ENCODE results near the gene MAN1A2. TPM values are rescaled to one million over a fixed set of nuclear protein-coding genes. Genes with fewer than 3 reads are reported as not detected.

Gene MAN1A2
- total and polyA plus RNA-seq, 2 experiments from 2014 or later = 20.6 to 30.0 TPM

DNA sequence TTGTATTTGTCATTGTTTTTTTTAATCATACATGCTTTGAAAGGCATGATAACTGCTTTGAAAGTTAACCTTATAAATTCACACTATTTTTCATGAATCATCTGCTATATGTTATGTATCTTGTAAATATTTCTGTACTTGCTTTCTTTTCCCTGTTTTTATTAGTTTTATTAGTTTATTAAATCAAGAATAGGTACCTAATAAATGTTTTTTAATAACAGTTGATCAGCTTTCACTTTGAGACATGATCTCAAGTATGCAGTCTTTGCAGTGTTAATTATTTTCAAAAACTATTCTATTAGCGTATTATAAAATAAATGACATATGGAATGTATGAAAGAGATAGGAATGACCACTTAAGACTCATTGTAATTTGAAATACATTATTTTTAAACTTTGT, 127.8 kb downstream of the MAN1A2 start:
- Histone ChIP-seq H3K27me3 (no peaks in the 10 kb centered on the region), H3K4me1 (ENCODE audit: low read depth) (no peaks in the 10 kb centered on the region), H3K4me3 (no peak overlapping the region), H3K9me3 (ENCODE audit: low read depth) (no peaks in the 10 kb centered on the region), H3K36me3 (peaks cover 1% of the 10 kb centered on the region), H3K27ac (no peak overlapping the region)
- TF ChIP-seq, protein P1, sequence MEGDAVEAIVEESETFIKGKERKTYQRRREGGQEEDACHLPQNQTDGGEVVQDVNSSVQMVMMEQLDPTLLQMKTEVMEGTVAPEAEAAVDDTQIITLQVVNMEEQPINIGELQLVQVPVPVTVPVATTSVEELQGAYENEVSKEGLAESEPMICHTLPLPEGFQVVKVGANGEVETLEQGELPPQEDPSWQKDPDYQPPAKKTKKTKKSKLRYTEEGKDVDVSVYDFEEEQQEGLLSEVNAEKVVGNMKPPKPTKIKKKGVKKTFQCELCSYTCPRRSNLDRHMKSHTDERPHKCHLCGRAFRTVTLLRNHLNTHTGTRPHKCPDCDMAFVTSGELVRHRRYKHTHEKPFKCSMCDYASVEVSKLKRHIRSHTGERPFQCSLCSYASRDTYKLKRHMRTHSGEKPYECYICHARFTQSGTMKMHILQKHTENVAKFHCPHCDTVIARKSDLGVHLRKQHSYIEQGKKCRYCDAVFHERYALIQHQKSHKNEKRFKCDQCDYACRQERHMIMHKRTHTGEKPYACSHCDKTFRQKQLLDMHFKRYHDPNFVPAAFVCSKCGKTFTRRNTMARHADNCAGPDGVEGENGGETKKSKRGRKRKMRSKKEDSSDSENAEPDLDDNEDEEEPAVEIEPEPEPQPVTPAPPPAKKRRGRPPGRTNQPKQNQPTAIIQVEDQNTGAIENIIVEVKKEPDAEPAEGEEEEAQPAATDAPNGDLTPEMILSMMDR (IDR thresholded peaks at IDR 0.05; ENCODE audit: low read depth, low read length) = no peak
- DNase-seq (ENCODE audit: low read depth in 1 of 2, low spot score in 1 of 2) = no peak

DNA sequence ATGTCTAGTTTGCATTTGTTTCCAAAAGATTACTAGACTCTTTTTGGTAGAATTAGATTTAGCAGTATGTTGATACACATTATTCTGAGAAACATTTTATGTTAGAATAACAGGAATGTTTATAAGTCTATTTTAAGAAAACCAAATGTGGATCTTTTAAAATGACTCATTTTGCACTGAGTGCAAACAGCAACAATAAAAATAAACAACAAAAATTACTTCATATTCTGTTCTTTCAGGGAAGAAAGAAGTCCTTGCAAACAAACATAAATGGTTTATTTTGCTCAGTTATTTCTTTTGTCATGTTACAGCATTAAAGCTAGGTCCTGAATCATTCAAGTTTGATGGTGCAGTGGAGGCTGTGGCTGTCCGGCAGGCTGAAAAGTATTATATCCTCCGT, 131.8 kb downstream of the MAN1A2 start:
- H3K4me1 ChIP-seq (ENCODE audit: low read depth) = no peaks in the 10 kb centered on the region
- H3K9me3 ChIP-seq (ENCODE audit: low read depth) = no peaks in the 10 kb centered on the region
- no peak overlapping the region for H3K4me3 ChIP-seq
- TF ChIP-seq, protein P1 (IDR thresholded peaks at IDR 0.05; ENCODE audit: low read depth, low read length) = no peak
- no peaks in the 10 kb centered on the region for H3K27me3 ChIP-seq
- H3K27ac ChIP-seq = no peak overlapping the region
- H3K36me3 ChIP-seq = peaks cover 2% of the 10 kb centered on the region
- no peak for DNase-seq (ENCODE audit: low read depth in 1 of 2, low spot score in 1 of 2)

DNA sequence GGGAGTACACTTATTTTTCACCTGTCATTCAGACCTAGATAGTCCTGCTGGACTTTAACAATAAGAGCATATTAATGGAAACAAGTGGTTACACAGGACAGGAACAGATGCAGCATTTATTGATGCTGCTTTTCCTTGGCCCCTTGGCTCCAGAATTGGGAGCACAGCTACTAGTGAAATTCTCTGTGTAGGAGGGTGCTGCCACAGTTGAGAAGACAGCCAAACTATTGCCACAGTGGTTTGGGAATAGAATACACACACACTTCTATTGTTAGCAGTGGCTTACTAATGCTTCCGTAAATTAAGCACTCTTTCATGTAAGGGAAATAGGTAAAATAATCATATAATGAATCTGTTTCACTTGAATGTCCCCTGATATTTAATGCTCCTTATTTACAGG, 133.3 kb downstream of the MAN1A2 start:
- Histone ChIP-seq H3K27ac (no peak overlapping the region), H3K4me1 (ENCODE audit: low read depth) (no peaks in the 10 kb centered on the region), H3K36me3 (peaks cover 2% of the 10 kb centered on the region), H3K9me3 (ENCODE audit: low read depth) (no peaks in the 10 kb centered on the region), H3K27me3 (no peaks in the 10 kb centered on the region), H3K4me3 (no peak overlapping the region)
- DNase-seq (ENCODE audit: low read depth in 1 of 2, low spot score in 1 of 2) = no peak
- TF ChIP-seq, protein P1 (IDR thresholded peaks at IDR 0.05; ENCODE audit: low read depth, low read length) = no peak

DNA sequence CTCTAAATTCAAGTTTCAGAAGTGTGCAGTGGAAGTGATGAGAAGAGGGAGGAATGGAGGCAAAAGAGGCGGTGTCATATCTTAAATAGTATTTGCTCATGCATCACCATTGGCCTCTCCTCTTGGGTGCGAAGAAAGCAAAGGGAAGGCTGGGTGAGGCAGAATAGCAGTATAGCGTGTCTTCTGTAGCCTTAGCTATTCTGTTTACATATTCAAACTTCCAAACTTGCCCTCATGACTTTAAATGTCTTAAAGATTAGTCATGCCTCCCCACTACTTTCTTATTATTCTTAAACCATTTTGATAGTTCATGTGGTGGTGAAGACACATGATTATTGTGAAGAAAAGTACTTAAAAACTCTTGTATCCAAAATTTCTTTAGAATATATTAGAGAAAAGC, 134.0 kb downstream of the MAN1A2 start:
- DNase-seq (ENCODE audit: low read depth in 1 of 2, low spot score in 1 of 2) = peak in 1 of 2 donors; percentile 16
- no peaks in the 10 kb centered on the region for H3K27me3 ChIP-seq
- no peaks in the 10 kb centered on the region for H3K9me3 ChIP-seq (ENCODE audit: low read depth)
- H3K27ac ChIP-seq = no peak overlapping the region
- no peaks in the 10 kb centered on the region for H3K4me1 ChIP-seq (ENCODE audit: low read depth)
- peaks cover 2% of the 10 kb centered on the region for H3K36me3 ChIP-seq
- no peak overlapping the region for H3K4me3 ChIP-seq
- TF ChIP-seq, protein P1 (IDR thresholded peaks at IDR 0.05; ENCODE audit: low read depth, low read length) = no peak

DNA sequence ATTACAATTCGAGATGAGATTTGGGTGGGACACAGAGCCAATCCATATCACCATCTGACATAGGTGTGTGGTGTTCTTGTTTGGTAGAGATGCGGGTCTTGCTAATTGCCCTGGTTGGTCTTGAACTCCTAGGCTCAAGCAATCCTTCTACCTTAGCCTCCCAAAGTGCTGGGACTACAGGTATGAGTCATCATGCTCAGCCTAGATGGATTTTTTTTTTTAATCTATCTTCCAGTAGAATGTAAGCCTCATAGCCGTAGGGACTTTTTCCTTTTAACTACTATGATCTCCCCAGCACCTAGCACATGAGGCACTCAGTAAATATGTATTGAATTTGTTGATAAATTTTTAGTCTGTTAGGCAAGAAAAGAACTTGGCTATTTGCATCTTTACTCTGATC, 144.0 kb downstream of the MAN1A2 start:
- no peak for DNase-seq (ENCODE audit: low read depth in 1 of 2, low spot score in 1 of 2)
- Histone ChIP-seq H3K36me3 (peaks cover 4% of the 10 kb centered on the region), H3K4me1 (ENCODE audit: low read depth) (no peaks in the 10 kb centered on the region), H3K9me3 (ENCODE audit: low read depth) (no peaks in the 10 kb centered on the region), H3K4me3 (no peak overlapping the region), H3K27ac (no peak overlapping the region), H3K27me3 (no peaks in the 10 kb centered on the region)
- TF ChIP-seq, protein P1 (IDR thresholded peaks at IDR 0.05; ENCODE audit: low read depth, low read length) = no peak

All from cardiac muscle cell (in vitro differentiated cells and primary cell).